ENCODE results near the gene CELF4.

DNA sequence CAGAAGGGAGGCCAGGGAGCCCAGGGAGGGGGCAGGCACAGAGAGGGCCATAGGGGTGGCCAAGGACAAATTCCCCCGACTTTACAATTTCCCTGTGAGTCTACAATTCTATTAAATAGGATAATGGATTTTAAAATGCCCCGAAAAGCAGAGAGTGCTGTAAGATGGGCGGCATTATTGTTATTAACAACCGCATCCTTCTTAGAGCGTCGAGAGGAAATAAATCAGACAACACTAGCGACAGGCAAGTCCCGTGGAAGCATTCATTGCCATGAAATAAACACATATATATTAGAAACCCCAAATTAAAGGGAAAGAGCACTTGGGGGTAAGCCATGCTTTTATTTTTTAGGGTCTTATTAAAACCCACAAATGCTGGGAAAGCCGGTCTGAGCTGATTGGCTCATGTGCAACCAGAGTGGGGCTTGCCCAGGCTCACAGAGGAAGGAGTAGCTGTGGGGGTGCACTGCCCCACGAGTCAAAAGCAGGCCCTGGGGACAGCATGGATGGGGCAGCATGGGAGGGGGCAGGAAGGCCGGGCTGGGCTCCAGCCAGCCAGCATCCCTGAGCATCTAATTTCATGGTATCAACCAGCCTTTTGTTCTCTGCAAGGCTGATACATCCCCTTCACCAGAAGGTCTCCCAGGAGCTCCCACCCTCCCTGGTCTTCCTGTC is 187.1 kb downstream of the CELF4 start:
- TF ChIP-seq POLR2A (IDR thresholded peaks at IDR 0.05) (no peak), EP300 (IDR thresholded peaks at IDR 0.05) (no peak)
